GM04503 (cell line): ENCODE measurements around the gene P2RY14.
A peak's percentile ranks its signal among the peaks of the same experiment; 100 is the strongest.
"Not testable (repeated sequence)": the region's sequence is repeated elsewhere in the genome, so short reads cannot be mapped to it uniquely, and the experiment has no call there.

Experiments used
- DNase-seq: peaks from one replicate; pipeline ENCODE4 v3.0.0-alpha.2; 2012; ENCODE audit warnings: low read depth

Gene P2RY14

GRCh38 chr3:151262871-151263525 lies 15.3 kb downstream of the P2RY14 start:
- DNase-seq, result peak; percentile 12

GRCh38 chr3:151259664-151260063 lies 18.7 kb downstream of the P2RY14 start:
- DNase-seq, result no peak

- DNase-seq, result no peak
Observed at GRCh38 chr3:151256749-151257148, 21.6 kb downstream of the P2RY14 start.

GRCh38 chr3:151248772-151249337 lies 29.5 kb downstream of the P2RY14 start:
- DNase-seq, result no peak

- not testable (repeated sequence) for DNase-seq
Observed at GRCh38 chr3:151242006-151242405, 36.3 kb downstream of the P2RY14 start.

GRCh38 chr3:151236736-151237135 lies 41.6 kb downstream of the P2RY14 start:
- no peak for DNase-seq

- DNase-seq, result no peak
Observed at GRCh38 chr3:151236316-151236715, 42.0 kb downstream of the P2RY14 start.

- no peak for DNase-seq
Observed at GRCh38 chr3:151234825-151235224, 43.5 kb downstream of the P2RY14 start.

GRCh38 chr3:151232991-151233390 lies 45.4 kb downstream of the P2RY14 start:
- no peak for DNase-seq

GRCh38 chr3:151232403-151232802 lies 45.9 kb downstream of the P2RY14 start:
- not testable (repeated sequence) for DNase-seq

GRCh38 chr3:151230646-151231045 lies 47.7 kb downstream of the P2RY14 start:
- DNase-seq, result no peak

GRCh38 chr3:151228666-151229040 lies 49.7 kb downstream of the P2RY14 start:
- DNase-seq, result peak; percentile 61

- no peak for DNase-seq
Observed at GRCh38 chr3:151227807-151228665, 50.3 kb downstream of the P2RY14 start.

- DNase-seq, result no peak
Observed at GRCh38 chr3:151227266-151227806, 51.0 kb downstream of the P2RY14 start.

- DNase-seq, result no peak
Observed at GRCh38 chr3:151226825-151227224, 51.5 kb downstream of the P2RY14 start.

- no peak for DNase-seq
Observed at GRCh38 chr3:151226088-151226563, 52.2 kb downstream of the P2RY14 start.

GRCh38 chr3:151225040-151225975 lies 53.0 kb downstream of the P2RY14 start:
- no peak for DNase-seq

GRCh38 chr3:151224268-151224866 lies 54.0 kb downstream of the P2RY14 start:
- DNase-seq, result no peak

- peak; percentile 58 for DNase-seq
Observed at GRCh38 chr3:151219056-151219455, 59.3 kb downstream of the P2RY14 start.

GRCh38 chr3:151218136-151218535 lies 60.2 kb downstream of the P2RY14 start:
- DNase-seq, result no peak
